K562 (cell line): Measurements from ENCODE around the gene VASH1. TPM values are rescaled to one million over a fixed set of nuclear protein-coding genes. Genes with fewer than 3 reads are reported as not detected.

Experiments used
- ATAC-seq: fragments of 200-7000 bp; cut with Tn5 transposase; 3 replicates; pipeline ENCODE4 v1.9.1; 2020; ENCODE audit warnings: moderate library complexity
- BruUV-seq: library from RNA; stranded (reverse); fragments of 400-500 nt; replicated peaks from 2 replicates; lab custom pipeline; 2021; lab: Mats Ljungman, UMichigan
- CTCF ChIA-PET: fragments of 300-600 bp; formaldehyde crosslinking; extraction: SDS; loops from one replicate; lab custom pipeline; 2021; ENCODE audit warnings: low intra/inter-chr PET ratio; lab: Yijun Ruan, JAX
- POLR2A ChIA-PET: fragments of 300-600, 350-650 bp; sonication (Branson Sonifier 250); formaldehyde crosslinking; extraction: SDS; loops from one replicate; lab custom pipeline; 2021; ENCODE audit warnings: antibody characterized with exemption, inconsistent platforms; lab: Yijun Ruan, JAX
- DNase-seq, 4 experiments: peaks; one replicate each; pipeline versions ENCODE4 v3.0.0 to v3.0.0-alpha.2; 2011 to 2018; ENCODE audit warnings: low spot score in 3 of 4, mixed read lengths in 3 of 4; ENCODE audit errors: extremely low read depth in 1 of 4
- FAIRE-seq: peaks from 2 replicates; lab custom pipeline; 2011; peaks lifted over from hg19 to GRCh38; lab: Jason Lieb, UNC
- H2AFZ ChIP-seq: 2 replicates; pipeline ENCODE4 v1.6.0; 2011; ENCODE audit warnings: low read depth, low read length, control low read depth, inconsistent platforms
- H3K27ac ChIP-seq: fragments of 200-600 bp; 3 replicates; pipeline ENCODE4 v1.8.0; 2011; ENCODE audit warnings: low read depth, mild to moderate bottlenecking, control low read depth, inconsistent platforms, low read length, moderate library complexity, mixed read lengths; ENCODE audit errors: extremely low read depth
- H3K27me3 ChIP-seq, 2 experiments: fragments of 300-600 bp in 1 of 2; 2 replicates in 1 of 2; 3 replicates in 1 of 2; pipeline versions ENCODE4 v1.6.0 to v1.8.0; 2011; ENCODE audit warnings: inconsistent platforms in 2 of 2, low read length in 2 of 2, mild to moderate bottlenecking in 1 of 2, mixed read lengths in 1 of 2, moderate library complexity in 1 of 2; ENCODE audit not compliant: control insufficient read depth in 2 of 2, insufficient read depth in 2 of 2
- H3K36me3 ChIP-seq: fragments of 300-600 bp; 3 replicates; pipeline ENCODE4 v1.8.0; 2011; ENCODE audit warnings: mild to moderate bottlenecking, low read length, inconsistent platforms; ENCODE audit not compliant: control insufficient read depth, insufficient read depth
- H3K4me1 ChIP-seq, 2 experiments: fragments of 200-600 bp in 1 of 2; replicated peaks in 1 of 2; 2 replicates in 1 of 2; 3 replicates in 1 of 2; pipeline versions ENCODE4 v1.5.1 to v1.8.0; 2011; ENCODE audit warnings: inconsistent platforms in 2 of 2, low read length in 2 of 2, mild to moderate bottlenecking in 1 of 2, mixed read lengths in 1 of 2, moderate library complexity in 1 of 2; ENCODE audit not compliant: control insufficient read depth in 2 of 2, insufficient read depth in 2 of 2
- H3K4me2 ChIP-seq: 2 replicates; pipeline ENCODE4 v1.6.1; 2011; ENCODE audit warnings: low read length, control low read depth, inconsistent platforms, mixed read lengths; ENCODE audit not compliant: insufficient read depth
- H3K4me3 ChIP-seq: fragments of 200-600 bp; sonication (generic), shearing (Covaris generic); 2 replicates; pipeline ENCODE4 v1.5.1; 2016; ENCODE audit warnings: control low read depth, inconsistent platforms
- H3K79me2 ChIP-seq: fragments of 200-600 bp; 3 replicates; pipeline ENCODE4 v1.8.0; 2011; ENCODE audit warnings: low read length, inconsistent platforms; ENCODE audit not compliant: control insufficient read depth, insufficient read depth
- H3K9ac ChIP-seq, 2 experiments: 2 replicates each; pipeline versions ENCODE4 v1.6.0 to v1.6.1; 2011; ENCODE audit warnings: low read depth in 2 of 2, low read length in 2 of 2, control low read depth in 1 of 2, inconsistent platforms in 1 of 2, mild to moderate bottlenecking in 1 of 2, mixed read lengths in 1 of 2; ENCODE audit not compliant: insufficient read depth in 1 of 2
- H3K9me1 ChIP-seq: one replicate; pipeline ENCODE4 v1.6.0; 2011; ENCODE audit warnings: inconsistent platforms, mild to moderate bottlenecking, low read length, moderate library complexity; ENCODE audit not compliant: control insufficient read depth, insufficient read depth
- H3K9me3 ChIP-seq: replicated peaks from 2 replicates; pipeline ENCODE4 v1.5.1; 2011; ENCODE audit warnings: low read depth, low read length, inconsistent platforms; ENCODE audit not compliant: control insufficient read depth, insufficient read depth
- H4K20me1 ChIP-seq: replicated peaks from 2 replicates; pipeline ENCODE4 v1.6.1; 2011; ENCODE audit warnings: low read length, inconsistent platforms, mixed read lengths; ENCODE audit not compliant: control insufficient read depth, insufficient read depth
- ADNP ChIP-seq: fragments of 200-800 bp; sonication (Bioruptor generic); IDR thresholded peaks from 2 replicates; pipeline ENCODE4 v1.6.1; 2016; ENCODE audit warnings: missing genetic modification characterization, missing compliant biosample characterization
- CBX8 ChIP-seq: fragments of 200-600 bp; sonication (generic); IDR thresholded peaks from 2 replicates; pipeline ENCODE4 v1.6.1; 2012; ENCODE audit warnings: borderline replicate concordance, mixed run types, low read depth, mild to moderate bottlenecking, moderate library complexity, mixed read lengths, low read length, control low read depth, inconsistent platforms; ENCODE audit not compliant: poor library complexity, severe bottlenecking; ENCODE audit errors: extremely low read depth
- CHCHD3 ChIP-seq: fragments of 250-450 bp; sonication (Bioruptor Pico); IDR thresholded peaks from 2 replicates; pipeline ENCODE4 v2.1.2; 2022; ENCODE audit warnings: mild to moderate bottlenecking
- ETS2 ChIP-seq: IDR thresholded peaks from 2 replicates; pipeline ENCODE4 v1.6.1; 2016; ENCODE audit warnings: borderline replicate concordance, missing genetic modification characterization, mild to moderate bottlenecking, moderate library complexity, missing compliant biosample characterization; ENCODE audit not compliant: poor library complexity, severe bottlenecking
- FIP1L1 ChIP-seq: fragments of 200-400 bp; formaldehyde crosslinking; IDR thresholded peaks from 2 replicates; pipeline ENCODE4 v1.6.1; 2018; ENCODE audit warnings: mild to moderate bottlenecking, low read depth, low read length; ENCODE audit not compliant: poor library complexity, severe bottlenecking
- FUS ChIP-seq: fragments of 200-400 bp; formaldehyde crosslinking; optimal IDR thresholded peaks from 2 replicates; pipeline ENCODE3; 2017; ENCODE audit warnings: low read depth, low read length
- NCOA1 ChIP-seq: fragments of 450-650 bp; IDR thresholded peaks from 2 replicates; pipeline ENCODE4 v1.6.1; 2016; ENCODE audit warnings: low read depth
- OTX1 ChIP-seq: fragments of 450-650 bp; formaldehyde crosslinking; IDR thresholded peaks from 2 replicates; pipeline ENCODE4 v1.4.0; 2022; ENCODE audit warnings: mild to moderate bottlenecking
- SMAD4 ChIP-seq: fragments of 250-450 bp; sonication (Bioruptor Pico); conservative IDR thresholded peaks from 2 replicates; pipeline ENCODE4 v1.8.0; 2021; ENCODE audit warnings: inconsistent platforms, mild to moderate bottlenecking, moderate library complexity
- TEAD2 ChIP-seq: fragments of 450-650 bp; IDR thresholded peaks from 2 replicates; pipeline ENCODE4 v1.6.1; 2016; ENCODE audit warnings: missing genetic modification characterization, control low read depth, missing compliant biosample characterization
- XRCC5 ChIP-seq: fragments of 200-400 bp; formaldehyde crosslinking; IDR thresholded peaks from 2 replicates; pipeline ENCODE4 v1.6.1; 2017; ENCODE audit warnings: low read depth, mild to moderate bottlenecking, low read length
- ZEB2 ChIP-seq: fragments of 450-650 bp; IDR thresholded peaks from 2 replicates; pipeline ENCODE4 v1.6.1; 2016
- ZNF121 ChIP-seq: sonication (generic); formaldehyde crosslinking; conservative IDR thresholded peaks from 2 replicates; pipeline ENCODE4 v1.8.0; 2022; ENCODE audit warnings: missing genetic modification reagents
- ZNF212 ChIP-seq: fragments of 450-650 bp; formaldehyde crosslinking; IDR thresholded peaks from 2 replicates; pipeline ENCODE4 v1.4.0; 2020; ENCODE audit warnings: mild to moderate bottlenecking
- ZNF384 ChIP-seq: IDR thresholded peaks from 2 replicates; pipeline ENCODE4 v1.6.1; 2012; ENCODE audit warnings: low read depth, low read length, improper control_type of control experiment
- WGBS: fragments of 100-300 bp; shearing (Covaris generic); methylation state at CpG from one replicate; pipeline ENCODE4 v1.1.6; 2016; ENCODE audit warnings: low coverage, mixed read lengths; ENCODE audit not compliant: insufficient coverage; ENCODE audit errors: missing lambda C conversion rate; 5-methylcytosine and 5-hydroxymethylcytosine counted together
- in situ Hi-C: fragments of 300-500 bp; cut with MboI; formaldehyde crosslinking; loops from 4 replicates; pipeline ENCODE4 v1.15.0; 2018; ENCODE audit warnings: inconsistent platforms, mixed read lengths
- intact Hi-C: fragments of 100-400 bp; cut with micrococcal nuclease; formaldehyde crosslinking; loops from 2 replicates; pipeline ENCODE4 v1.14.2; 2022
- polyA plus RNA-seq, 8 experiments: library from polyadenylated mRNA; depleted of rRNA in 4 of 8; stranded (reverse) in 5 of 8; unstranded in 3 of 8; fragments of >200 nt; fragmentation: Nextera tagmentation in 2 of 8; fragmentation: Illumina TruSeq in 1 of 8; extraction: Ambion mirVana in 2 of 8; extraction: Trizol in 1 of 8; gene quantifications; 2 replicates each; pipeline versions ENCODE4 v1.2.1 to v1.2.3, GENCODE V29; 2011 to 2014; ENCODE audit warnings: inconsistent platforms in 1 of 8, missing spikeins in 1 of 8
- total RNA-seq, 7 experiments: library from RNA; depleted of rRNA in 6 of 7; stranded (reverse); fragments of >200 nt in 6 of 7; fragmentation: Illumina TruSeq in 2 of 7; extraction: Trizol in 2 of 7; gene quantifications; 2 replicates each; pipeline versions ENCODE4 v1.2.1 to v1.2.3, GENCODE V29; 2011 to 2021; ENCODE audit warnings: low replicate concordance in 1 of 7
- TF ChIP-seq, protein P1 (sequence below): fragments of 250-450 bp; sonication (Bioruptor Pico); IDR thresholded peaks from 2 replicates; pipeline ENCODE4 v1.8.0; 2021; ENCODE audit warnings: mild to moderate bottlenecking, moderate library complexity
- TF ChIP-seq, protein P2 (sequence below): fragments of 450-650 bp; IDR thresholded peaks from 2 replicates; pipeline ENCODE4 v1.6.1; 2018; ENCODE audit not compliant: partially characterized antibody
- TF ChIP-seq, protein P3 (sequence below), 2 experiments: fragments of 450-650 bp; conservative IDR thresholded peaks; 2 replicates each; pipeline ENCODE4 v1.6.1; 2017; ENCODE audit warnings: mild to moderate bottlenecking in 2 of 2, moderate library complexity in 2 of 2

Gene VASH1
- total and polyA plus RNA-seq, 9 of the 15 experiments (the other 6 are each of a cell fraction or from before 2014, with no cell fraction given) = 0.01 to 0.43 (median 0.13) TPM; not detected in 1

GRCh38 chr14:76727384-76727783 lies 33.9 kb upstream of the VASH1 start:
- DNase-seq = no peak
- no peaks in the 10 kb centered on the region for H3K9me3 ChIP-seq
- no peak overlapping the region for H2AFZ ChIP-seq
- intact Hi-C loops = no loop called here
- H4K20me1 ChIP-seq = no peaks in the 10 kb centered on the region
- 13% methylated on average over 3 of the region's 4 CpGs for WGBS
- H3K27ac ChIP-seq = no peak overlapping the region
- no peaks in the 10 kb centered on the region for H3K79me2 ChIP-seq
- ChIA-PET POLR2A (no interaction called here), CTCF (no interaction called here)
- no peak overlapping the region for H3K4me3 ChIP-seq
- no peaks in the 10 kb centered on the region for H3K9me1 ChIP-seq
- H3K27me3 ChIP-seq = peaks cover 0 to 4% of the 10 kb centered on the region in 2 experiments; a peak in 2 of 5 replicates
- no peaks in the 10 kb centered on the region for H3K4me1 ChIP-seq
- no peaks in the 10 kb centered on the region for H3K36me3 ChIP-seq
- FAIRE-seq = no peak
- H3K4me2 ChIP-seq = no peak overlapping the region
- H3K9ac ChIP-seq = no peak overlapping the region
- ATAC-seq = no peak
- in situ Hi-C loops = no loop called here
- BruUV-seq = no TSS peak
- TF ChIP-seq SMAD4 (CRISPR knock-in tag) (no peak), TEAD2 (tag) (no peak), ZNF212 (CRISPR knock-in tag) (no peak), NCOA1 (no peak), CHCHD3 (CRISPR knock-in tag) (no peak), ZNF384 (no peak), ETS2 (tag) (no peak), ZEB2 (no peak), ADNP (tag) (no peak), XRCC5 (no peak), FIP1L1 (no peak), FUS (no peak), ZNF121 (CRISPR knock-in tag) (no peak), CBX8 (no peak), OTX1 (CRISPR knock-in tag) (no peak)
- TF ChIP-seq, protein P1, sequence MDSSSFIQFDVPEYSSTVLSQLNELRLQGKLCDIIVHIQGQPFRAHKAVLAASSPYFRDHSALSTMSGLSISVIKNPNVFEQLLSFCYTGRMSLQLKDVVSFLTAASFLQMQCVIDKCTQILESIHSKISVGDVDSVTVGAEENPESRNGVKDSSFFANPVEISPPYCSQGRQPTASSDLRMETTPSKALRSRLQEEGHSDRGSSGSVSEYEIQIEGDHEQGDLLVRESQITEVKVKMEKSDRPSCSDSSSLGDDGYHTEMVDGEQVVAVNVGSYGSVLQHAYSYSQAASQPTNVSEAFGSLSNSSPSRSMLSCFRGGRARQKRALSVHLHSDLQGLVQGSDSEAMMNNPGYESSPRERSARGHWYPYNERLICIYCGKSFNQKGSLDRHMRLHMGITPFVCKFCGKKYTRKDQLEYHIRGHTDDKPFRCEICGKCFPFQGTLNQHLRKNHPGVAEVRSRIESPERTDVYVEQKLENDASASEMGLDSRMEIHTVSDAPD = no peak
- TF ChIP-seq, protein P2, sequence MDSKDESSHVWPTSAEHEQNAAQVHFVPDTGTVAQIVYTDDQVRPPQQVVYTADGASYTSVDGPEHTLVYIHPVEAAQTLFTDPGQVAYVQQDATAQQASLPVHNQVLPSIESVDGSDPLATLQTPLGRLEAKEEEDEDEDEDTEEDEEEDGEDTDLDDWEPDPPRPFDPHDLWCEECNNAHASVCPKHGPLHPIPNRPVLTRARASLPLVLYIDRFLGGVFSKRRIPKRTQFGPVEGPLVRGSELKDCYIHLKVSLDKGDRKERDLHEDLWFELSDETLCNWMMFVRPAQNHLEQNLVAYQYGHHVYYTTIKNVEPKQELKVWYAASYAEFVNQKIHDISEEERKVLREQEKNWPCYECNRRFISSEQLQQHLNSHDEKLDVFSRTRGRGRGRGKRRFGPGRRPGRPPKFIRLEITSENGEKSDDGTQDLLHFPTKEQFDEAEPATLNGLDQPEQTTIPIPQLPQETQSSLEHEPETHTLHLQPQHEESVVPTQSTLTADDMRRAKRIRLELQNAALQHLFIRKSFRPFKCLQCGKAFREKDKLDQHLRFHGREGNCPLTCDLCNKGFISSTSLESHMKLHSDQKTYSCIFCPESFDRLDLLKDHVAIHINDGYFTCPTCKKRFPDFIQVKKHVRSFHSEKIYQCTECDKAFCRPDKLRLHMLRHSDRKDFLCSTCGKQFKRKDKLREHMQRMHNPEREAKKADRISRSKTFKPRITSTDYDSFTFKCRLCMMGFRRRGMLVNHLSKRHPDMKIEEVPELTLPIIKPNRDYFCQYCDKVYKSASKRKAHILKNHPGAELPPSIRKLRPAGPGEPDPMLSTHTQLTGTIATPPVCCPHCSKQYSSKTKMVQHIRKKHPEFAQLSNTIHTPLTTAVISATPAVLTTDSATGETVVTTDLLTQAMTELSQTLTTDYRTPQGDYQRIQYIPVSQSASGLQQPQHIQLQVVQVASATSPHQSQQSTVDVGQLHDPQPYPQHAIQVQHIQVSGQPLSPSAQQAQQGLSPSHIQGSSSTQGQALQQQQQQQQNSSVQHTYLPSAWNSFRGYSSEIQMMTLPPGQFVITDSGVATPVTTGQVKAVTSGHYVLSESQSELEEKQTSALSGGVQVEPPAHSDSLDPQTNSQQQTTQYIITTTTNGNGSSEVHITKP = no peak
- TF ChIP-seq, protein P3, sequence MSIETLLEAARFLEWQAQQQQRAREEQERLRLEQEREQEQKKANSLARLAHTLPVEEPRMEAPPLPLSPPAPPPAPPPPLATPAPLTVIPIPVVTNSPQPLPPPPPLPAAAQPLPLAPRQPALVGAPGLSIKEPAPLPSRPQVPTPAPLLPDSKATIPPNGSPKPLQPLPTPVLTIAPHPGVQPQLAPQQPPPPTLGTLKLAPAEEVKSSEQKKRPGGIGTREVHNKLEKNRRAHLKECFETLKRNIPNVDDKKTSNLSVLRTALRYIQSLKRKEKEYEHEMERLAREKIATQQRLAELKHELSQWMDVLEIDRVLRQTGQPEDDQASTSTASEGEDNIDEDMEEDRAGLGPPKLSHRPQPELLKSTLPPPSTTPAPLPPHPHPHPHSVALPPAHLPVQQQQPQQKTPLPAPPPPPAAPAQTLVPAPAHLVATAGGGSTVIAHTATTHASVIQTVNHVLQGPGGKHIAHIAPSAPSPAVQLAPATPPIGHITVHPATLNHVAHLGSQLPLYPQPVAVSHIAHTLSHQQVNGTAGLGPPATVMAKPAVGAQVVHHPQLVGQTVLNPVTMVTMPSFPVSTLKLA (conservative IDR thresholded peaks at IDR 0.05) = no peak
